Loucy (cell line): ENCODE results near the gene SOHLH1.

ENCODE experiments used
- H2AFZ ChIP-seq: fragments of 200-600 bp; sonication (generic); 2 replicates; pipeline ENCODE4 v1.6.0; 2016; ENCODE audit warnings: antibody characterized with exemption, mild to moderate bottlenecking, low read length, moderate library complexity
- H3F3A ChIP-seq: fragments of 200-600 bp; 2 replicates; pipeline ENCODE4 v1.6.0; 2016; ENCODE audit warnings: antibody characterized with exemption, low read depth, mild to moderate bottlenecking
- H3K27me3 ChIP-seq: fragments of 200-600 bp; sonication (generic); 2 replicates; pipeline ENCODE4 v1.6.1; 2014; ENCODE audit warnings: low read length, mild to moderate bottlenecking; ENCODE audit not compliant: insufficient read depth, poor library complexity, severe bottlenecking
- H3K36me3 ChIP-seq: fragments of 200-600 bp; sonication (generic); 2 replicates; pipeline ENCODE4 v1.6.1; 2016; ENCODE audit warnings: low read length; ENCODE audit not compliant: insufficient read depth
- H3K4me1 ChIP-seq: fragments of 200-600 bp; sonication (generic); 2 replicates; pipeline ENCODE4 v1.5.1; 2014; ENCODE audit warnings: low read length, mild to moderate bottlenecking; ENCODE audit not compliant: insufficient read depth, poor library complexity, severe bottlenecking
- H3K4me2 ChIP-seq: fragments of 200-600 bp; sonication (generic); 2 replicates; pipeline ENCODE4 v1.6.0; 2014; ENCODE audit warnings: antibody characterized with exemption, low read length, low read depth, mild to moderate bottlenecking; ENCODE audit not compliant: poor library complexity, severe bottlenecking
- H3K4me3 ChIP-seq: fragments of 200-600 bp; sonication (generic); 2 replicates; pipeline ENCODE4 v1.5.1; 2014; ENCODE audit warnings: low read length, mild to moderate bottlenecking, mixed read lengths; ENCODE audit not compliant: poor library complexity, severe bottlenecking
- H3K79me2 ChIP-seq: fragments of 200-600 bp; sonication (generic); 2 replicates; pipeline ENCODE4 v1.6.1; 2014; ENCODE audit warnings: low read length; ENCODE audit not compliant: insufficient read depth
- H3K9ac ChIP-seq: fragments of 200-600 bp; sonication (generic); 2 replicates; pipeline ENCODE4 v1.6.0; 2014; ENCODE audit warnings: mild to moderate bottlenecking, low read depth, low read length, moderate library complexity; ENCODE audit not compliant: poor library complexity, severe bottlenecking
- H3K9me2 ChIP-seq: fragments of 200-600 bp; sonication (generic); replicated peaks from 2 replicates; pipeline ENCODE4 v1.6.1; 2016; ENCODE audit warnings: low read depth, low read length, mixed read lengths
- H3K9me3 ChIP-seq: fragments of 200-600 bp; sonication (generic); 2 replicates; pipeline ENCODE4 v1.6.1; 2014; ENCODE audit warnings: mild to moderate bottlenecking, antibody characterized with exemption, low read length, low read depth; ENCODE audit not compliant: insufficient read depth
- H4K20me1 ChIP-seq: fragments of 200-600 bp; sonication (generic); 2 replicates; pipeline ENCODE4 v1.6.0; 2014; ENCODE audit warnings: antibody characterized with exemption, low read length, mild to moderate bottlenecking; ENCODE audit not compliant: insufficient read depth, poor library complexity, severe bottlenecking
- EZH2phosphoT487 ChIP-seq: fragments of 200-600 bp; IDR thresholded peaks from 2 replicates; pipeline ENCODE4 v1.6.1; 2018; ENCODE audit warnings: antibody characterized with exemption, mild to moderate bottlenecking, moderate library complexity, borderline replicate concordance
- TF ChIP-seq, protein P1 (sequence below): fragments of 200-600 bp; sonication (generic); conservative IDR thresholded peaks from 2 replicates; pipeline ENCODE4 v1.5.1; 2014; ENCODE audit warnings: mild to moderate bottlenecking, antibody characterized with exemption, low read length

The SOHLH1 gene

GRCh38 chr9:135701067-135701958, 2.0 kb upstream of the SOHLH1 start:
- Histone ChIP-seq H3K4me2 (no peak overlapping the region), H3K9me2 (no peaks in the 10 kb centered on the region), H3K4me1 (no peaks in the 10 kb centered on the region), H2AFZ (no peak overlapping the region), H3K9ac (no peak overlapping the region), H3K79me2 (no peaks in the 10 kb centered on the region), H3K4me3 (no peak overlapping the region), H3K9me3 (no peaks in the 10 kb centered on the region), H3F3A (no peaks in the 10 kb centered on the region), H3K36me3 (no peaks in the 10 kb centered on the region), H3K27me3 (no peaks in the 10 kb centered on the region), H4K20me1 (no peaks in the 10 kb centered on the region)
- no peak for TF ChIP-seq EZH2phosphoT487
- TF ChIP-seq, protein P1, sequence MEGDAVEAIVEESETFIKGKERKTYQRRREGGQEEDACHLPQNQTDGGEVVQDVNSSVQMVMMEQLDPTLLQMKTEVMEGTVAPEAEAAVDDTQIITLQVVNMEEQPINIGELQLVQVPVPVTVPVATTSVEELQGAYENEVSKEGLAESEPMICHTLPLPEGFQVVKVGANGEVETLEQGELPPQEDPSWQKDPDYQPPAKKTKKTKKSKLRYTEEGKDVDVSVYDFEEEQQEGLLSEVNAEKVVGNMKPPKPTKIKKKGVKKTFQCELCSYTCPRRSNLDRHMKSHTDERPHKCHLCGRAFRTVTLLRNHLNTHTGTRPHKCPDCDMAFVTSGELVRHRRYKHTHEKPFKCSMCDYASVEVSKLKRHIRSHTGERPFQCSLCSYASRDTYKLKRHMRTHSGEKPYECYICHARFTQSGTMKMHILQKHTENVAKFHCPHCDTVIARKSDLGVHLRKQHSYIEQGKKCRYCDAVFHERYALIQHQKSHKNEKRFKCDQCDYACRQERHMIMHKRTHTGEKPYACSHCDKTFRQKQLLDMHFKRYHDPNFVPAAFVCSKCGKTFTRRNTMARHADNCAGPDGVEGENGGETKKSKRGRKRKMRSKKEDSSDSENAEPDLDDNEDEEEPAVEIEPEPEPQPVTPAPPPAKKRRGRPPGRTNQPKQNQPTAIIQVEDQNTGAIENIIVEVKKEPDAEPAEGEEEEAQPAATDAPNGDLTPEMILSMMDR: no peak

GRCh38 chr9:135700525-135700924, 1.2 kb upstream of the SOHLH1 start:
- no peaks in the 10 kb centered on the region for H3K9me2 ChIP-seq
- no peaks in the 10 kb centered on the region for H3K9me3 ChIP-seq
- no peaks in the 10 kb centered on the region for H3K4me1 ChIP-seq
- TF ChIP-seq EZH2phosphoT487: no peak
- TF ChIP-seq, protein P1: no peak
- H3F3A ChIP-seq: no peaks in the 10 kb centered on the region
- H3K4me2 ChIP-seq: no peak overlapping the region
- H2AFZ ChIP-seq: no peak overlapping the region
- no peaks in the 10 kb centered on the region for H4K20me1 ChIP-seq
- H3K9ac ChIP-seq: no peak overlapping the region
- no peaks in the 10 kb centered on the region for H3K27me3 ChIP-seq
- no peaks in the 10 kb centered on the region for H3K79me2 ChIP-seq
- no peak overlapping the region for H3K4me3 ChIP-seq
- H3K36me3 ChIP-seq: no peaks in the 10 kb centered on the region

DNA sequence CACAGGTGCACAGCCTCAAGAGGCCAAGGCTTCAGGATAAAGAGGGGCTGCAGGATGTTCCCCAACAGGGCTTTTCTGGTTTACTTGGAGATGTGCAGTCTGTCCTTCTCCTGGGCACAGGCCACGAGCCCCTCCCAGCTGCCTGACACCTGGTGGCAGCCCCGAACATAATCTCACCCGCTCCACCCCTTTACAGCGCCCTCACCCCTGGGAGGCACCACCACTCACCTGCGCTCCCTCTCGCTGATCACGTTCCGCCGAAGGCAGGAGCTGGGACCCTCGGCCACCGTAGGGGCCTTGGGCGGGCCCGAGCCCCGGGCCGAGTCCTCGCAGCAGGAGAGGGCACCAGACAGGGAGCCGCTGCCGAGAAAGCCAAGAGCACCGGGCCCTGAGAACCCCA, 514 bp downstream of the SOHLH1 start:
- H3K27me3 ChIP-seq: no peaks in the 10 kb centered on the region
- H3K4me1 ChIP-seq: no peaks in the 10 kb centered on the region
- no peaks in the 10 kb centered on the region for H3K9me2 ChIP-seq
- no peaks in the 10 kb centered on the region for H3K79me2 ChIP-seq
- H3K36me3 ChIP-seq: no peaks in the 10 kb centered on the region
- no peak overlapping the region for H3K4me2 ChIP-seq
- H3F3A ChIP-seq: no peaks in the 10 kb centered on the region
- no peak overlapping the region for H2AFZ ChIP-seq
- no peak for TF ChIP-seq EZH2phosphoT487
- TF ChIP-seq, protein P1: no peak
- H3K4me3 ChIP-seq: no peak overlapping the region
- H4K20me1 ChIP-seq: no peaks in the 10 kb centered on the region
- no peak overlapping the region for H3K9ac ChIP-seq
- H3K9me3 ChIP-seq: no peaks in the 10 kb centered on the region; the same call in 1 of the 2 replicates
